ENCODE data around the gene DCTN2.

GRCh38 chr12:57536597-57536942, 10.4 kb downstream of the DCTN2 start:
- TF ChIP-seq MAX (IDR thresholded peaks at IDR 0.05) (no peak), CEBPB (IDR thresholded peaks at IDR 0.05) (no peak), TAF1 (IDR thresholded peaks at IDR 0.05; ENCODE audit: low read depth) (no peak), EP300 (IDR thresholded peaks at IDR 0.05; ENCODE audit: borderline replicate concordance) (no peak), RAD21 (IDR thresholded peaks at IDR 0.05; ENCODE audit: low read depth) (no peak), YY1 (IDR thresholded peaks at IDR 0.05; ENCODE audit: low read depth) (no peak)
